Adrenal gland (tissue), 12 donors: ENCODE results near the gene AGXT. TPM values are rescaled to one million over a fixed set of nuclear protein-coding genes. Genes with fewer than 3 reads are reported as not detected.

Source experiments
- DNase-seq, 7 donors: peaks; one replicate each; pipeline ENCODE4 v3.0.0-alpha.2; 2019 to 2020
- H3K27ac ChIP-seq, 5 donors: fragments of 200-600 bp; sonication (generic) in 4 of 5; 1 replicate in 3 of 5; 2 replicates in 2 of 5; pipeline versions ENCODE4 v1.5.1 to v1.8.0; 2016 to 2020; ENCODE audit warnings: mild to moderate bottlenecking in 1 of 5
- H3K27me3 ChIP-seq: fragments of 200-600 bp; 2 replicates; pipeline ENCODE4 v1.8.0; 2021
- H3K36me3 ChIP-seq, 2 donors: fragments of 200-600 bp; replicated peaks in 1 of 2; 1 replicate in 1 of 2; 2 replicates in 1 of 2; pipeline versions ENCODE4 v1.5.1 to v1.8.0; 2018 to 2022
- H3K4me1 ChIP-seq, 2 donors: fragments of 200-600 bp; replicated peaks in 1 of 2; 1 replicate in 1 of 2; 2 replicates in 1 of 2; pipeline versions ENCODE4 v1.5.1 to v1.8.0; 2018 to 2021
- H3K4me3 ChIP-seq, 4 donors: fragments of 200-600 bp; sonication (generic) in 3 of 4; one replicate each; pipeline ENCODE4 v1.5.1; 2016 to 2018
- H3K9me3 ChIP-seq, 3 donors: fragments of 200-600 bp; sonication (generic) in 1 of 3; replicated peaks in 1 of 3; 1 replicate in 2 of 3; 2 replicates in 1 of 3; pipeline versions ENCODE4 v1.5.1 to v1.8.0; 2016 to 2021
- POLR2A ChIP-seq, 2 donors: fragments of 450-650 bp; IDR thresholded peaks; one replicate each; pipeline ENCODE4 v1.6.1; 2017; ENCODE audit warnings: antibody characterized with exemption in 2 of 2, mild to moderate bottlenecking in 2 of 2, moderate library complexity in 1 of 2
- WGBS, 4 donors: extraction: QIAGEN DNeasy Blood & Tissue Kit in 2 of 4; methylation state at CpG; one replicate each; pipeline versions ENCODE4 v1.1.5 to v1.1.7; 2013 to 2017; 5-methylcytosine and 5-hydroxymethylcytosine counted together
- intact Hi-C, 2 donors: fragments of 100-400 bp; cut with DNase I; formaldehyde crosslinking; loops; one replicate each; pipeline versions ENCODE4 v1.14.1 to v1.15.0; 2022 to 2023
- polyA plus RNA-seq, 3 donors: library from polyadenylated mRNA; stranded (reverse); fragments of 200-250 nt in 2 of 3; fragments of 350-450 nt in 1 of 3; fragmentation: Illumina TruSeq in 1 of 3; extraction: RNeasy Lipid Tissue Mini Kit (QIAGEN cat#74804) in 1 of 3; gene quantifications; one replicate each; pipeline ENCODE4 v1.2.3, GENCODE V29; 2013 to 2014
- total RNA-seq, 9 donors: library from RNA; depleted of rRNA in 4 of 9; stranded (reverse); fragments of >200 nt in 4 of 9; fragments of 120-200 nt in 1 of 9; fragmentation: NEBNext Ultra II Directional in 1 of 9; extraction: Animal tissue kit (Norgen Biotek cat#: 25700) in 1 of 9; gene quantifications; one replicate each; pipeline versions ENCODE4 v1.1.0 to v1.2.4, GENCODE V29; 2013 to 2023
- TF ChIP-seq, protein P1 (sequence below), 6 experiments: fragments of 450-650 bp in 4 of 6; fragments of 200-600 bp in 2 of 6; sonication (generic) in 1 of 6; IDR thresholded peaks; 1 replicate in 5 of 6; 2 replicates in 1 of 6; pipeline versions ENCODE4 v1.5.1 to v1.8.0; 2016 to 2021; ENCODE audit warnings: antibody characterized with exemption in 6 of 6, mild to moderate bottlenecking in 2 of 6, moderate library complexity in 1 of 6
- donor health status: healthy with polysubstance abuse.
- donor health status: Bipolar disorder and iron deficiency.
- donor health status: DM: yes; HTN: yes; CAD: no.
- donor health status: DM: no; HTN: no; CAD: no.
- donor health status: DM: no; HTN: no; CAD: no.
- donor health status: DM: yes; HTN: yes; CAD: no.

AGXT gene
- total and polyA plus RNA-seq, 12 donors: 0.14 to 1.2 (median 0.47) TPM; not detected in 3

DNA sequence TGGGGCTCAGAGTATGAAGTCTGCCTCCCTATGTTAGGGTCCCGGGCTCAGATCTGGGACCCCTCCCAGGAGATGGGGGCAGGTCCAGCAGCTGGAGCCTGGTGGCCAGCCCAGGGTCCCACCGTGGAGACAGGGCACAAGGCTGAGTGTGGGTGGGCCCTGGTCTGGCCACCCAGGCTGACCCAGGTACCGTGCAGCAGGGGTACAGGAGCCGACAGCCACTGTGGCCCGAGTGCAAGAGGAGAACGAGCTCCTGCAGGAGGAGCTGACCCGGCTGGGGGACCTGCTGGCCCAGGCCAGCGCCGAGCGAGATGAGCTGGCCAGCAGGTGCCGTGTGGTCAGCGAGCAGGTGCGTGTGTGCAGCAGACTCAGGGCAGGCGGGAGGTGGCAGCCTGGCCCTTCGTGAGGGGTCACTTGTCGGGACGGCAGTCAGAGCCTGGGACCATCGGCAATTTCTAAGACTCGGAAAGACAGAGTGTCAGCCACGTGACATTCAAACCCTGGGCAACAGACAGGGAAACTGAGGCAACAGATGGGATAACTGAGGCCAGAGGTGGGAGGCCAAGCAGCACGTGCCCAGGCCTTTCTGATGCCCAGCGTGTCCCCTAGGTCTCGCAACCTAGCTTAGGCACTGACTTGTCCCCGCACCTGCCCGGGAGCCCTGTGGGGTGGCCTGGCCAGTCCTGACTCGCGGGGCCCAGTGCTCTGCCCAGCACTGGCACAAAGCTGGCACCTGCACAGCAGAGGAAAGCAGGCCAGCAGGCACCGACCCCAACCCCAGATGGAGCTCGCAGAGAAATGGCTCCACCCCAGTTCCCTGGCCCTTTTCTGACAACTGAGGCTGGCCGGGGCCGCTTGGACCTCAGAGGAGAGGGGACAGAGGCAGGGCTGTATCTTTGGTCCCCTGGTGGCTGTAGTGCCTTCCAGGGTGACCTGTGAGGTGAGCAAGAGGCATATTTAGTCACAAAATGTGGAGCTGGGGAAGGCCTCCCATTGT lies 51.5 kb downstream of the AGXT start:
- Histone ChIP-seq H3K4me1 (no peaks in the 10 kb centered on the region), H3K27ac (no peak overlapping the region), H3K27me3 (no peaks in the 10 kb centered on the region), H3K4me3 (no peak overlapping the region), H3K36me3 (no peaks in the 10 kb centered on the region), H3K9me3 (no peaks in the 10 kb centered on the region)
- DNase-seq: peak in 5 of 7 donors; percentile 1 to 40 (median 13)
- intact Hi-C loops: no loop called here
- 91 to 96% (median 93%) methylated on average over 15 to 31 of the region's 31 CpGs for WGBS, 4 donors
- TF ChIP-seq, protein P1, sequence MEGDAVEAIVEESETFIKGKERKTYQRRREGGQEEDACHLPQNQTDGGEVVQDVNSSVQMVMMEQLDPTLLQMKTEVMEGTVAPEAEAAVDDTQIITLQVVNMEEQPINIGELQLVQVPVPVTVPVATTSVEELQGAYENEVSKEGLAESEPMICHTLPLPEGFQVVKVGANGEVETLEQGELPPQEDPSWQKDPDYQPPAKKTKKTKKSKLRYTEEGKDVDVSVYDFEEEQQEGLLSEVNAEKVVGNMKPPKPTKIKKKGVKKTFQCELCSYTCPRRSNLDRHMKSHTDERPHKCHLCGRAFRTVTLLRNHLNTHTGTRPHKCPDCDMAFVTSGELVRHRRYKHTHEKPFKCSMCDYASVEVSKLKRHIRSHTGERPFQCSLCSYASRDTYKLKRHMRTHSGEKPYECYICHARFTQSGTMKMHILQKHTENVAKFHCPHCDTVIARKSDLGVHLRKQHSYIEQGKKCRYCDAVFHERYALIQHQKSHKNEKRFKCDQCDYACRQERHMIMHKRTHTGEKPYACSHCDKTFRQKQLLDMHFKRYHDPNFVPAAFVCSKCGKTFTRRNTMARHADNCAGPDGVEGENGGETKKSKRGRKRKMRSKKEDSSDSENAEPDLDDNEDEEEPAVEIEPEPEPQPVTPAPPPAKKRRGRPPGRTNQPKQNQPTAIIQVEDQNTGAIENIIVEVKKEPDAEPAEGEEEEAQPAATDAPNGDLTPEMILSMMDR (IDR thresholded peaks at IDR 0.05): no peak
- no peak for TF ChIP-seq POLR2A (IDR thresholded peaks at IDR 0.05)

DNA sequence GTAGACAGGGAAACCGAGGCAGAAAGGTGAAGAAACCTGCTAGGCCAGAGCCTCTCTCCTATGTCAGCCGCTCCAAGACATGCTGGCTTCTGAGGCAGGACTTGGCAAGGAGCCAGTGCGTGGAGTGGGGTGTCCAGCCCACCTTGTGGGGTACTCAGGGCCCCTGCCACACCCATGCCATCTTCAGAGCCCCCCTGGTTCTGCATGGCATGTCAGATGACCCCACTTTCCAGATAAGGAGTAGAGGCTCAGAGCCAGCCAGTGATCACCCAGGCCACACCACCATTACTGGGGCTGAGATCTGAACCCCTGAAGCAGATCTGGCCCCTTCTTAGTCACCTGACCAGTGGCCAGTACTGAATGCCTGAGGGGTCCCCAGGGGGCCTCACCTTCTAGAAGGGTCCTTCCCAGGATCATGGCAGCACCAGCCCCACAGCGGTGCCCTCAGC lies 52.2 kb downstream of the AGXT start:
- H3K27ac ChIP-seq: no peak overlapping the region
- H3K4me3 ChIP-seq: no peak overlapping the region
- peak; percentile 0 to 41 (median 11) for DNase-seq

DNA sequence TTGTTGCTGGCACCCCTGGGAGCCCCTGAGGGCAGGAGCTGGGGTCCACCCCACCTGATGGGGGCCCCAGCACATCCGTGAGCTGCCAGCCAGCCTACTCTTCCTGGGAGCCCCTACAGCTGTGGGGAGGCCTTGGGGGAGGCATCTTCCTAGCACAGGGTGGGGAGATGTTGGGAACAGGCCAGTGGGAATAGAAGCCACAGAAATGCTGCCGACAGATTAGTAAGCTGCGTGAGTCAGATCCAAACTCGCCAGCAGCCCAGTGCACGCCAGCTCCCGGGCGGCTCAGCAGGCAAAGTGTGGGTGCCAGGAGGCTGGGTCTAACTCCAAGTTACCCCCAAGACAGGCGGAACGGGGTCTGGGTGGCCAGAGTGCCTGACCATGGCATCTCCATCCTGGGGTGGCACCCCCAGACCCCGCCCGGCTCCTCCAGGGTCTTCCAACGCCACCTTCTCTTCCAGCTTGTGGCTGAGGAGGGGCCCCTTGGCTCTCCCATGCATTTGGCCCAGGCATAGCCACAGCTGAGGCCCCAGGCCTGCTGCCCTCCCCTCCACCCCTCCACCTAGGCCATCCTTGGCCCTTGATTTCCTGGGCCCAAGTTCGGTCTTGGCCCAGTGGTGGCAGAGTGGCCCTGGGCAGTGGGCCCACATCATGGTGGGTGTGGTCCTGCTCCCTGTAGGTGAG lies 52.8 kb downstream of the AGXT start:
- intact Hi-C loops: no loop called here
- H3K27me3 ChIP-seq: no peaks in the 10 kb centered on the region
- H3K4me1 ChIP-seq: peaks cover 0 to 1% of the 10 kb centered on the region in 2 donors
- 46 to 87% (median 69%) methylated on average over 10 to 13 of the region's 13 CpGs for WGBS, 4 donors
- H3K9me3 ChIP-seq: no peaks in the 10 kb centered on the region
- no peak overlapping the region for H3K4me3 ChIP-seq
- no peak for TF ChIP-seq POLR2A (IDR thresholded peaks at IDR 0.05)
- H3K27ac ChIP-seq: no peak overlapping the region
- peak; percentile 18 to 64 (median 28) for DNase-seq
- H3K36me3 ChIP-seq: no peaks in the 10 kb centered on the region

More for the DNA sequence above, 52.2 kb downstream of the AGXT start:
- WGBS, 4 donors: 76 to 83% (median 80%) methylated on average over 4 of the region's 4 CpGs
- no peaks in the 10 kb centered on the region for H3K4me1 ChIP-seq
- H3K9me3 ChIP-seq: no peaks in the 10 kb centered on the region
- intact Hi-C loops: no loop called here
- no peaks in the 10 kb centered on the region for H3K36me3 ChIP-seq
- no peak for TF ChIP-seq POLR2A (IDR thresholded peaks at IDR 0.05)
- TF ChIP-seq, protein P1 (IDR thresholded peaks at IDR 0.05): no peak
- no peaks in the 10 kb centered on the region for H3K27me3 ChIP-seq

DNA sequence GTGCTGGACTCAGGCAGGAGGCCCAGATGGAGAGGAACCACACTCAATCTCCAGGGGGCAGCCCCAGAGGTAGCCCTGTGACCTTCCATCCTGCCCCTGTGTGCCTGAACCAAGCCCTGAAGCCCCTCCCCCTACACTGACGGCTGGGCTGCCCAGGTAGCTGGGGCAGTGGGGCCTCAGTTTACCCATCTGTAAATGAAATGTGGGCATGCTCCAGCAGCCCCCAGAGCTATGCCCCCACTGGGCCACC lies 53.3 kb downstream of the AGXT start:
- DNase-seq: peak in 5 of 7 donors; percentile 0 to 40 (median 7)
- Histone ChIP-seq H3K9me3 (no peaks in the 10 kb centered on the region), H3K27me3 (no peaks in the 10 kb centered on the region), H3K36me3 (no peaks in the 10 kb centered on the region), H3K27ac (no peak overlapping the region), H3K4me1 (peaks cover 0 to 3% of the 10 kb centered on the region in 2 donors), H3K4me3 (no peak overlapping the region)
- 60 to 75% (median 70%) methylated on average over 1 of the region's 1 CpG; no CpG with 5 or more reads in 1 of the 4 donors for WGBS, 4 donors
- TF ChIP-seq, protein P1 (IDR thresholded peaks at IDR 0.05): no peak
- no peak for TF ChIP-seq POLR2A (IDR thresholded peaks at IDR 0.05)
- intact Hi-C loops: no loop called here
